HG02885 (cell line): Measurements from ENCODE around the gene ADD3.
A peak's percentile ranks its signal among the peaks of the same experiment; 100 is the strongest.
"Not testable (repeated sequence)": the region's sequence is repeated elsewhere in the genome, so short reads cannot be mapped to it uniquely, and the experiment has no call there.

ENCODE experiments used
- ATAC-seq: cut with Tn5 transposase; IDR thresholded peaks from one replicate; pipeline ENCODE4 v1.9.1; 2021; ENCODE audit warnings: mild to moderate bottlenecking; ENCODE audit not compliant: unreplicated experiment, poor library complexity

ADD3 gene

DNA sequence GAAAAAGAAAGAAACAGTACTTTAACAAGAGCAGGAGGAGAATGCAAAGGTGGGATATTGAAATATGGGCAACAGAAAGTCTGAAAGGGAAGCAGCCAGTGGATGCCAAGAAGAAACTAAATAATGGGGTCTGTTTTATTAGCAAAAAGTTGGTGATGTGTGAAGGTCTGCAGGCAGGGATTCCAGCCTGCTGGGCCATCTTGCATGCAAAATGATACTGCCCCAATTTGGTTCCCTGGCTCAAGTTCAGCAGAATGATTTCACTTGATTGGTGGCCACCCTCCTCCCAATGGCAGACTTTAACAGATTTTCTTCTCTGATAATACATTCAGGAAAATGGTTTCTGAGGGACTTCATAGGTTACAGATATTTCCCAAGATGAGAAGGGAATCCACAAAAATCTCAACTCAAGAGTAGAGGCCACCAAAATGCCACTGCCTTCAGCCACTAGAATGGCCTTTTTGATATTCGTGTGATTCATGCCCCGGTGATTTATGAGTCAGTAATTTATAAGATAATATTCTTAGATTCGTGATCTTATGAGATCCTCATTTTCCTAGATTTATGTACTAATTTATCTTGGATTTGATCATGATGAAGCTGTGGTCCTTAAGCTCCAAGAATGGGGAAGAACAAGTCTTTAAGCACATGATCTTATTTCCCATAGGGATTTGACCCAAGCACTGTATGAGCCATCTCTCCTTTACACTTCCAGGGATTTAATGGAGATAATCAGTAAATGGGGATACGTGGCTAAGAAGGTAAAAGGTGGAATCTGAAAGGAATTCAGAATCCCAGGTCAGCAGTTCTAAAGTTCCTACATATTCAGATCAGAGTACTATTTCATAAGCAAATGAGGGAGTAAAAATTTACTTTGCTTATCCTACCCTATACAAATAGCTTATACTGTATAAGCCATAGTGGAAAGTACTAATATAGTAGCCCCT is 32.3 kb upstream of the ADD3 start:
- ATAC-seq = no peak

GRCh38 chr10:109976681-109977080 is 31.1 kb upstream of the ADD3 start:
- ATAC-seq = no peak

DNA sequence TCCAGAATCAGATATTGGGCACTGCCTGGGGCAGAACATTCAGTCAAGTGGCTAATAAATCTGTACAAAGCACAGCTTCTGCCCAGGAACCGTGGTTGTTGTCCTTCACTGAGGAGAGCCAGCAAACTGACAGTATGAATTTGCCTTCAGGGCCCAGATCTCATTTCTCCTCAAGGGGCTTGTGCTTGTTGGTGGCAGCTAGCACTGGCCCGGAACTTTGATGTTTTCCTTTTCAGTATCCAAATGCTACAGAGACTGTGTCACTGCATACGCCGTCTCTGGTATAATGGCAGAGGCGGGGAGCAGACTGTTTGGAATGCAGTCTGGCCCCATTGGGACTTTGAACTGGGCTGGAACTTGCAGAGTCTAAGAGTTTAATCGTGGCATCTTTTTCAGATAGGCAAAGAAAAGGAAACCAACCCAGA is 30.4 kb upstream of the ADD3 start:
- ATAC-seq = no peak

DNA sequence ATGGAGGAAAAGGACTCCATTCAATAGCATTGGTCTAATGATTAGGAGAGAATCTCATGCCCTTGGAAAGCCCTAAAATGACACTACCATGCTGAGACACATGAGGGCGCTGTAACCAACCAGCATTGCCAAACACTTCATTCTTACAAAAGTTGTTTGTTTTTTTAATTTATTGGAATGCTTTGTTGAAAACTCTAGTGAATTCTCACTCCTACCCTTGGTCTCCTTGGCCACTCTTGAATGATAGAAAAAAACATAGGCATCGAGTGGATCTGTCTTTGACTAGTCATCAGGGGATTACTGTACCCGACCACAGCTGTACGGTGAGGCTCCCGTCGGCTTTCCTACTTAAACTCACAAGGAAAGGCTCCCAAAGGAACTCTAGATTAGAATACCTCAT is 29.3 kb upstream of the ADD3 start:
- ATAC-seq = peak; percentile 50

DNA sequence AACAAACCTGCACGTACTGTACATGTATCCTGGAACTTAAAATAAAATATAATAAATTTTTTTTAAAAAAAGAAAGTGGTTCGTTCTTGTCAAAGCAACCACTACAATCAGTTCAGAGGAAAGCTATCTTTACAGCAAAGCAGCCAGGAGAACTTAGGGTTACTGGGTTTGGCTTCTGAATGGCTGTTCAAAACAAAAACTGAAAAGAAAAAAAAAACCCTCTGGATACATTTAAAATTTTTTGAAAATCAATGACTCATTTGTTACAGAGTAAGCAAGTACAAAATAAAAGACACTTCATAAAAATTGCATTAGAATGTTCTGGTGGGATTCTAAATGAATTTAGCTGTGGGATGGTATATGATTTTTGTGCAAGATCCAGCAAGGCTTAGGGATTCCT is 28.6 kb upstream of the ADD3 start:
- ATAC-seq = no peak

DNA sequence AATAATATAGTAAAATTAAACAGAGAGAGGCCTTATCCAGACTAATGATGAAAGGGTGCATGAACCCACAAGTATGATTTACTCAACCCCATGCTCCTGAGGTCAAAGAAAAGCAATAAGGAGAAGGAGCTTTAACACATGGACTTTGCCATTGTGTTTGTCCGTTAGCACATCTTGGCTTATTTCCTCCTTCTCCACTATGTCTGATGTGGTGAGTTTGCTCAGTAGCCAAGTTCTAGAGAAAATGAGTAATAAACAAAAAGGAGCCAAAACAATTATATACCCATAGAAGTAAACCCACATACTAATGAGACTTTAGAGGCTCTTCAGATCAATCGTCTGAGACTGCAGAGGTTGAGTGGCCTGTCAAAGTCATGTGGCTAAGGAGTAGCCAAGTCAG is 26.1 kb upstream of the ADD3 start:
- ATAC-seq = no peak

DNA sequence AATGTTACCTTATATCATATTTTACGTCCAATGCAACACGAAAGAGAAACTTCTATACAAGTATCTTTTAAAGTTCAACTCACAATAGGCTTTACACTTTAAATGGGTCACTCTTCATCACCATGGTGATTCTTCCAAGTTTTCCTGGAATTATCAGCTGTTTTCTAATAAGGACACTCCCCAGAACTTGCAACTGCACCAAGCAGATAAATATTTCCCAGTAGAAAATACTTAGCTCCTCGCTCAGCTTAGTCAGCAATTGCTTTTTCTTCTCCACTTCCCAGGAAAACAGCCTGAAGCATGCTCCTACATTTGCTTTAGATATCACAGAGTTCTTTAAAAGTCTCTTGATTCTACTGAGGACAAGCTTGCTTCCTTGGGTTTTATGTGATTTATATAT is 25.7 kb upstream of the ADD3 start:
- ATAC-seq = no peak

DNA sequence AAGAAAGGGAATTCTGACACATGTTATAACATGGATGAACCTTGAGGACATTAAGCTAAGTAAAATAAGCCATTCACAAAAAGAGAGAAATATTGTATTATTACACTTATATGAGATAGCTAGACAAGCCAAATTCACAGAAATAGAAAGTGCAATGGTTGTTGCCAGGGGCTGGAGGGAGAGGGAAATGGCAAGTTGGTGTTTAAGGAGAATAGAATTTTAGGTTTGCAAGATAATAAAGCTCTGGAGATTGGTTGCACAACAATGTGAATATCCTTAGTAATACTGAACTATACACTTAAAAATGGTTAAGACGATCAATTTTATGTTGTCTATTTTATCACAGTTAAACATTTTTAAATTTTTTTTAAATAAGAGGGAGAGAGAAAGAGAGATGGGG is 25.0 kb upstream of the ADD3 start:
- ATAC-seq = no peak

DNA sequence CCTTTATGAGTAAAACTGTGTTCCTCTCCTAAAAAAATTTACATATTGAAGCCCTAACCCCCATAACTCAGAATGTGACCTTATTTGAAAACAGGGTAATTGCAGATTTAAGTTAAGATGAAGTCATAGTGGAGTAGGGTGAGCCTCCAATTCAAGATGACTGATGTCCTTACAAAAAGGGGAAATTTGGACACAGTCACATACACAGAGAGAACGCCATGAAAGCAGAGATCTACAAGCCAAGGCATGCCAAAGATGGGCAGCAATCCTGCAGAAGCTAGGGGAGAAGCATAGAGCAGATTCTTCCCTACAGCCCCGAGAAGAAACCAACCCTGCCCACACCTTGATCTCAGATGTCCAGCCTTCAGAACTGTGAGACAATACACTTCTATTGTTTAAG is 23.8 kb upstream of the ADD3 start:
- no peak for ATAC-seq

DNA sequence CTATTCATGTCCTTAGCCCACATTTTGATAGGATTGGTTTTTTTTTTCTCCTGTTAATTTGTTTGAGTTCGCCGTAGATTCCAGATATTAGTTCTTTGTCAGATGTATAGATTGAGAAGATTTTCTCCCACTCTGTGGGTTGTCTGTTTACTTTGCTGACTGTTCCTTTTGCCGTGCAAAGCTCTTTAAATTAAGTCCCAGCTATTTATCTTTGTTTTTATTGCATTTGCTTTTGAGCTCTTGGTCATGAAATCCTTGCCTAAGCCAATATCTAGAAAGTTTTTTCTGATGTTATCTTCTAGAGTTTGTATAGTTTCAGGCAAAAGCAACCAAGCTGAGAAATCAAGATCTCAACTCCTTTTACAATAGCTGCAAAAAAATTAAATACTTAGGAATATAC is 22.0 kb upstream of the ADD3 start:
- not testable (repeated sequence) for ATAC-seq

GRCh38 chr10:109987452-109988211 is 20.2 kb upstream of the ADD3 start:
- ATAC-seq = no peak

- no peak for ATAC-seq
Measured at GRCh38 chr10:109988212-109988596, 19.6 kb upstream of the ADD3 start.

DNA sequence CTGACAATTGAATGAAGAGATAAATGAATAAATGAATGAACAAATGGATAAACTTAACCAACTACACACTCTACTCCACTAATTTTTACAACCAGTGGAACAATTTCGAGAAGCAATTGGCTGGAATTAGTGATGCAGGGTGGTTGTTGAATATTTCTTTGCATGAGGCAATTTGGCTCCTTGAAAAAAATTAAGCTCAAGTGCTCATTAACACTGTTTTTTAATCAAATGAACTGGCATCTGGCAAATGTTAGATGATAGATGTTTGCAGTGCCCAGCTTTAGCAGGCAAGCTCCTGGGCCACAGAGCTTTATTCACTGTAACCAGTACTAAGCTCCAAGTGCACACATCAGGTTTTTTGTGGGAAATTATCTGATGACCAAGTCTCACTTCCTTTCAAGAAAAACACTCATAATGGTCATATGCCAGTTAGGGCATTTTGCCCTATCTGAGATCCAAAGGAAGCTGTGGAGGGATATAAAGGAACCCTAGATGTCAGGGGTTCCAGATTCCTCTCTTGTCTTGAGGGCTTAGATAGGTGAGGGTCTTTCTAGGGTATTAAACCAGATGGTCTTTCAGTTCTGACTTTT is 16.4 kb upstream of the ADD3 start:
- ATAC-seq = no peak

DNA sequence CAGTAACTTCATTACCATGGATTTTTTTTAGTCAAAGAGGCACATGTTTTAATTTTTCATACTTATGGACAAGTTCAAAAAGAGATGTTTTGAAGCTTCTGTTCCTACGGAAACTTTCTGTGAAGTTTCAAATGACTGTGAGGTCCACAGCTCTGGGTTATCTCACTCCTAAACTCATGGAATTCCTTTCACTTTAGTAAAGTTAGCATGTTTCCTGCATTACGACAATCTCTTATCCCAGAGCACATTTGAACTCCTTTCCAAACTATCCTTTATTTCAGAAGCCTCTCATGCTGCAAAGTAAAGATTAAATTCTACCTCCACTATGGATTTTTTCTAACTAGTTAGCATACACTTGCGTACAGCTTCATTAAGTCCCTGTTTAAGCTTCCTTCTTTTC is 15.3 kb upstream of the ADD3 start:
- ATAC-seq = no peak

DNA sequence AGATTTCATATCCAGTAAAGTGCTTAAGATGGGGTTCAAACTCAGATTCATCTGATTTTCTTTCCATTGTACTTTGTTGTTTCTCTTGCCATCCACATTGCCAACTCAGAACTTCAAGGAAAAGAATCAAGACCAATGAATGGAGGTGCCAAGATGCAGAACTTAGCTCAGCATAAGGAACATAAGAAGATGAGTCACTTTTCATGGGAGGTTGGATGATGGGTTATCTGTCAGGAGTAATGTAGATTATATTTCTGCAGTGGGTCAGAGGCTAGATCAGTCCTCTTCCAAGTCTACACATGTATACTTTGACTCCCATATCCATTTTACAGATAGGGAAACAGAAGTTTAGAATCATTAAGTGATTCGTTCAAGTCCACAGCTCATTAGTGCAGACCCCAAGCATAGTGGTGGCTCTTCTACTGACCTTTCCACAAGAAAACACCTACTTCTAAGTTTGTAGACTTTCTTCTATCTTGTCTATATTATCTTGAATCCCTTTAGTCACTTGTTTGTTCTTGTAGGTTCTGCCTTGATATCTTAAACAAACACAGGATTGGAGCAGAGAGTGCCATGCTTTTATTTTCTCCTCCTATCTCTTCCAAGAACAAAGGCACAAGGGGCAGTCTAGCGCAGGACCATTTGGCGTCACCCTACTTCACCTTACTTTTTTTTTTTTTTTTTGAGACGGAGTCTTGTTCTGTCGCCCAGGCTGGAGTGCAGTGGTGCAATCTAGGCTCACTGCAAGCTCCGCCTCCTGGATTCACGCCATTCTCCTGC is 14.0 kb upstream of the ADD3 start:
- no peak for ATAC-seq

DNA sequence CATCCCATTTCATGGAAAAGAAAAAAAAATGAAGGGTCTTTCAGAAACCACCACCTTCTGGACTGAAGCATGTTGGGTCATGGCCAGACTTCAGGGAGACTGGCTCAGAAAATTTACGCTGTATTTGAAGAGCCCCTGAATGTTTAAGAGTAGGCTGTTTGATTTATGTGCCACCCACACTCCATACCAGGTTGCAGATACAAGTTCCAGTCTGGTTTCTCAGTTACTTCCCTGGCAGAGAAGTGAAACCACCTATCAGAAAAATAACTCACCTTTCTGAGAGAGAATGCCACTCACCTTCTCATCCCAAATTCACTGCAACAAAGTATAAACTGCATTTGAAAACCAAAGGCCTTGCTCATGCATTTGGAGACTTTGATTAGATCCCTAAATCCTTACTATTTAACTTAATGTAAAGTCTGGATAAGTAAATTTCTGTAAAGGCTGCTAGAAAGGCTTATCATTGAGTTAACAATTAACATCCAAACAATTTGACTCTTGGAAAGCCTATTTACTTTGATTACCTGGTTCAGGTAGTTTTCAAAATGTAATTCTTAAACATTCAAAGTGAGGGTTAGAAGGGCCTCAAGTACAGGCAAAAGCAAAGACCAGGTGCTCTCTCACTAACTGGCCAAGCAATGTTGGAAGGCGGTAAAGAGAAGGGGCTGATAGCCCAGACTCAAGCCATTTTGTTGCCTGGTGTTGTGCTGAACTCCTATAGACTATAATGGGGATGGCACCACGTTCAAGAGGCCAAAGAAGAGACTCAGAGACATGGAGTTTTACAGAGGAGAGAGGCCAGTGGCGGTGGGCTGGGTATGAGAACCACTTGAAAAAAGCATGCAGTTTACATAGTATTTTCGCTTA is 12.8 kb upstream of the ADD3 start:
- ATAC-seq = no peak

GRCh38 chr10:109995595-109995994 is 12.2 kb upstream of the ADD3 start:
- no peak for ATAC-seq

DNA sequence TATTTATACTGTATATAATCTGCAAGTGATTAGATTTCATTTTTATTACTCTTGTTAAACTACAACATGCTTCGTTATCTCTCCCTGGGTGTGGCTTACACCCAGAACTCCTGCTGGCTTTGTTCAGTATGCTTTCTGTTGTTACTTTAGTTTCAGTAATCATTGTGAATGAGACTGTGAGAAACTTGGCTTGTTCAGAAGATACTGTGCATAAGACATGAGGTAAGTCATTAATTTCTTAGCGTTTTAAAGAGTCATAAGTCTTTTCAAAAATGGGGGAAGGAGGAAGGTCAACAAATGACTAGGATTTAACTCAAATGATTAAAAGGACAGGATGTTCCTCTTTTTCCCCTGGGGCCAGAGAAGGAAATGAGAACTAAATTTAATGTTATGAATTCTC is 11.6 kb upstream of the ADD3 start:
- ATAC-seq = peak; percentile 78

- peak; percentile 27 for ATAC-seq
Measured at GRCh38 chr10:109996766-109997171, 11.0 kb upstream of the ADD3 start.

- no peak for ATAC-seq
Measured at GRCh38 chr10:109997233-109997632, 10.6 kb upstream of the ADD3 start.
